DMS153 treated with DMSO at 0.1 percent for 48 hours (cell line): Measurements from ENCODE around the gene GOT1.

Source experiments
- DNase-seq: peaks from one replicate; lab custom pipeline; 2025; ENCODE audit not compliant: unreplicated experiment; lab: John Stamatoyannopoulos, UW

GOT1 gene

DNA sequence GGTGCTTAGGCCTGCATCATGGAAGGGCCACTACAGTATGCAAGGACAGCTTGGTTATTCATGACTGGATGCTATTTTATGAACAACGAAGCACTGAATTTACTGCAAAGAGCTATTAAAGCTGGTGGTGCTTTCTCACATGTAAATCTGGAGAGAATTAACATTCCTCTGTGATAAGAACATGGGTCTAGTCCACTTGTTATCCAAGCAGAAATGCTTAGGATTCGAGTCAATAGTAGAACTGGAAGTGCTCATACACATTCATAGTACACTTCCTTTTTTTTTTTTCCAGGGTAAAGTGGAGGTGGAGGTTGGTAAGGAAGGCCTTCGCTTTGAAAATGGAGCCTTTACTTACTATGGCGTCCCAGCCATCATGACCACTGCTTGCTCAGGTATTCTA, 66.3 kb downstream of the GOT1 start:
- no peak for DNase-seq

DNA sequence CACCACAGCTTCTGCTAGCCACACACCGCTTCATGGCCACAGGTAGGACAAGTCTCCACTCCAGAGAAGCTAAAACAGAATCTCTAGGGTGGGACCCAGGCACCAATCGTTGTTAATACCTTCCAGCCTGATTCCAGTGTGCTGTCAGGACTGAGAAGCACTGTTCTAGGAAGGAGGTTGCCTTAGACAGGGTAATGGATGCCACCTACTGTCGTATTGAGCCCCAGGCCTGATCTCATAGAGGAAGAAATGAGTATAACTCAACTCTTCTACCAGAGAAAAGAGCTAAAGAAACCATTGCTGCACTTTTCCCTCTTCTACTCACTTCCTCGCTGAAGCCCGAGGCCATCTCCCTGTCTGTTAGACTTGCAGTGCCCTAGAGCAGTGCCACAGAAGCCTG, 69.5 kb downstream of the GOT1 start:
- no peak for DNase-seq

DNA sequence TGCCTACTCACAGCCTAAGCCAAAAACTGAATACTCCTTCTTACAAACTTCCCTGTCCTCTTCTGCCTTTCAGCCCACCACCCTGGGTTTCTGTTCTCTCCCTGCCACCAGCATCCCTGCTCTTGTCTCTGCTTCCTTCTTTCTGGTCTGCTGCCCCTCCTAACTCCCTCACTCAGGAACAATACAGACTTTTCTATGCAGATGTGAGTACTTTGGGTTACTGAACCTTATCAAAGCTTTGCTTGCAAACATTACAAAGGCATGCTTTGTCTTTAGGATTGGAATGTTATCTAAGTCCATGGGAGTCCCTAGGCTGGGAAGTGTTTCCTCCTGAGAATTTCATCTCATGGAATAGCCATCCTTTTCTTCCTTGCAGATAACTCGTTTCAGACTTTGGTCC, 72.3 kb downstream of the GOT1 start:
- no peak for DNase-seq

DNA sequence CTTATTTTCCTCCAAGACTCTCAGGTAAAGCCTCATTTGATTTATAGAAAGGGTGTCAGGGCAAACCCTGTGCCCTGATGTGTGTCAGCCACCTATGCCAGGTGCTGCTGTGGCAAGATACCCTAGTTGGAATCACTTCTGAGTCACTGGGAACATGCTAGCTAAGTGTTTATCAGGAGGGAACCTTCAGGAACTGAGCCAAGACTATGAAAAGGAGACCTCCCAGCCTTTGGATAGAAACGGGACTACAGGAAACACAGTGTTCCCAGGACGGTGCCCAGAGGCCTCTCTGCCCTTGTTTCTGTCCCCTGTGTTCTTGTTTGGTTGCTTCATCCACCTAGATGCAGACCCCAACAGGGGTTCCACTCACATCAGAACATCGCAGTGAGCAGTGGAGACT, 72.7 kb downstream of the GOT1 start:
- no peak for DNase-seq

DNA sequence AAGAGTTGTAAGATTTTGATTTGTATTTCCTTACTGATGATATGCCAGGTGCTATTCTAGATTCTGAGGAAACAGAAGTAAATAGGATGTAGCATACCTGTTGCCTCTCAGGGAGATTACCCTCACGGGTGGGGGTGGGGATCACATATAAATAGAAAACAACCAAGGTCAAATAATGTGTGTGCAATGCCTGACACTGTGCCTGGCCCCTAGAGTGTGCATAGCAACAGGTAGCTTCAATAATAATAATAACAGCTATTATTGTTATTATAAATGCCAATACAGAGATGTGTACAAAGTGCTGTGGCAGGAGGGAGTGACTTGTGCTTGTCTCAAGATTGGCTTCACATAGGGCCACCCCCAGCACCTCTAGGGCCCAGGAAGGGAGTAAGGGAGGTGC, 77.2 kb downstream of the GOT1 start:
- DNase-seq: no peak

DNA sequence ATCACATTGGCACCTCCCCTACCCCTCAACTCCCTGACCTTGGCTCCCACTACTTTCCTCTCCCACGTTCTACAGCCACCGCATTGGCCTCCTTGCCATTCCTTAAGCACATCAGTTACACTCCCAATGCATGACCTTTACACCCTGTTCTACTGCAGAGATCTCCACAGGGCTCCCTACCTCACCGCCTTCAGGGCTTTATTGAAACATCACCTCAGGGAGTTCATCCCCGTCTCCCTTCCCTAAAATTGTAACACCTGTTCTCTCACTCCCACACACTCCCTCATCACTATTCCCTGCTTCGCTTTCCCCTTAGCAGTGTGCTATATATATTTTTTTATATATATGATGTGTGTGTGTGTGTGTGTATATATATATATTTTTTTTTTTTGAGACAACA, 82.8 kb downstream of the GOT1 start:
- DNase-seq: no peak
